HG02610 (cell line): ENCODE data around the gene MPST.

Experiments used
- ATAC-seq: cut with Tn5 transposase; IDR thresholded peaks from one replicate; pipeline ENCODE4 v1.9.1; 2021; ENCODE audit warnings: mild to moderate bottlenecking, moderate library complexity; ENCODE audit not compliant: unreplicated experiment

The MPST gene

GRCh38 chr22:37021710-37022482, 2.4 kb downstream of the MPST start:
- no peak for ATAC-seq

GRCh38 chr22:37022483-37023337, 3.2 kb downstream of the MPST start:
- ATAC-seq, result no peak

DNA sequence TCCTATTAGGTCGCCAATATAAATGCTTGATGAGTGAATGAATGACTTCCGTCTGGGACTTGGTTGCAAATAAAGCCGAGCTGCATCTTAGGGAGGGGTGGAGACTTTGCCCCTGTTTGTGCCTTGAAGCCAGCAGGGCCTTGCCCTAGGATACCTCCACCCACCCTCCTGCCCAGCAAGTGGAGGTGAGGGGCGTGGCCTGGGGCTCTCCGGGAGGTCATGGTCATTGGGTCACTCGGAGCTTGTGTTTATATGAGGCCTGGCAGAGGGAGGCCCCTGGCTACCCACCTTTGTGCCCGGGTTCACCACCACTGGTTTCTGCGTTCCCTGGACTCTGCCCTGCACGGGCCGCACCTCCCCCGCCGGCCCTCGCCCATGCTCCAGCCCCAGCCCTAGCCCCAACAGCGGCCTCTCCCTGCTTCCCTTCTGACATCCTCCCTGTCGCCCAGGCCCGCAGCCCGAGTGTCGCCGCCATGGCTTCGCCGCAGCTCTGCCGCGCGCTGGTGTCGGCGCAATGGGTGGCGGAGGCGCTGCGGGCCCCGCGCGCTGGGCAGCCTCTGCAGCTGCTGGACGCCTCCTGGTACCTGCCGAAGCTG, 4.3 kb downstream of the MPST start:
- ATAC-seq, result no peak

GRCh38 chr22:37024339-37025157, 5.0 kb downstream of the MPST start:
- no peak for ATAC-seq

GRCh38 chr22:37025500-37026070, 6.0 kb downstream of the MPST start:
- no peak for ATAC-seq

DNA sequence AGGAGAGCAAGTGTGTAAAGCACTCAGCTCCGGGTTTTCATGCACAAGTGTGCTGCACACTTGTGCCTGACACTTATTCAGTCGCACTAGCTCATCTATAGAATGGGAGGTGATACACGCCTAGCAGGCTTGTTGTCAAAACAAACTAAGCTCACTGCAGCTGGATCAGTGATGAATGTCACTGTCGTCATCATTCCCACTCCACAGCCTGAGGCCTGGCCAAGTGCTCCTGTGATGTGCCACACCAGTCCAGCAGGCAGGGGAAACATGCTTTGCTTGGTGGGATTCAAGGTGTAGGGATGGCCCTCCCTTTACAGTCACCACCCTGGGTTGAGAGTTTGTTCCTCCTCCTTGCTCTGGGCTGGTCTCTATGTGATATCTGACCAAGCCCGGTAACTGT, 6.8 kb downstream of the MPST start:
- ATAC-seq, result no peak

GRCh38 chr22:37027556-37027955, 8.0 kb downstream of the MPST start:
- ATAC-seq, result no peak

GRCh38 chr22:37028692-37029674, 9.4 kb downstream of the MPST start:
- no peak for ATAC-seq

GRCh38 chr22:37030560-37031281, 11.2 kb downstream of the MPST start:
- no peak for ATAC-seq

DNA sequence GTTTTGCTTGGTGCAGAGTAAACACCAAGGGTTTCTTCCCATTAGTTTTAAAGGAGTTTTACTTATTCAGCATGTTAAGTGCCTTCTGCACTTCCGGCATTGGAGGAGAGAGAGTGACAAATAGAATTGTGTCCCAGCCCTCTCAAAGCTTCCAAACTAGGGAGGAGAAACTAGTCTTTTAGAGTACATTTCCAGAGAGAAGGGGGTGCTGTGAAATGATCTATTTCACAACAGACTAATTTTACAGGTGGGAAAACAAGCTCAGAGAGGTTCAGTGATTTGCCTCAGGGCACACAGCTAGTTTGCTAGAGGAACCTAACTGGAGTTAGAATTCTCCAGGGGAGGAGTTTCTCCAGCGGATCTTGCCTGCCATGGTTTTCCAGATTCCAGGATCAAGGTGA, 12.6 kb downstream of the MPST start:
- ATAC-seq, result no peak

GRCh38 chr22:37032535-37033460, 13.3 kb downstream of the MPST start:
- ATAC-seq, result no peak

DNA sequence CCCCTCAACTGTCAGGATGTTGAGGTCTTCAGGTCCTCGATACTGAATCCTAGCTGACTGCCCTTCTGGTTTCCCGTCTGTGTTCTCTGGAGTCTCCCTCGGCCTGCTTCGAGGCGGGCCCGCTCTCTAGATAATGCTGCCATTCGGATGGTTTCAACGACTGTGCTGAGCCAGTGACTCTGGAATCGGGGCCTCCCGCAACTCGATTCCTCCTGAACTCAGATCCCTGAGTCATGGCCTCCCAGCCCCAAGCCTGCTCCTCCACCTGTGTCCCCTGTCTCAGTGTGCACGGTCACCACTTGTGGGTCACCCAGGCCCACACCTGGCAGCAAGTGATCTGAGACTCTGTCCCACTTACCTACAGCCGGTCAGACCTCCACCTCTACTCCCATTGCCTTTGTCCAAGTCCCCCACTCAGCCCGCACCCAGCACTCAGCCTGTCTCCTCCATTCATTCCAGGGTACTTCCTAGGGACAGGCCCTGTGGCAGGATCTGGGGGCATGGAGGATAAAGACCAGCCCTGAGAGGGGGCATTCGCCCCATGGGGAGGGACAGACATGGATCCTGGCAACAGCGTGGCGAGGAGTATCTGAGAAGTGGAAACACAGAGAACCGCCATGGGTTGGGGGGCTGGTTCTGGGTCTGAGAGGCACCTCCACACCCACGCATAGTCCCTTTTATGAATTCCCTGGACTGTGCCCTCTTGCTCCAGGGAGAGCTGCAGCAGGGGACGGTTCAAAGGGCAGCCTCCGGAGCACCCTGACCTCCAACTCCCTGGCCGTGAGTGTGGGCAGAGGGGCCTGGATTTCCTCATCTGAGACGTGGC, 14.3 kb downstream of the MPST start:
- no peak for ATAC-seq

GRCh38 chr22:37036655-37037377, 17.3 kb downstream of the MPST start:
- ATAC-seq, result no peak

- ATAC-seq, result no peak
These were observed 18.1 kb downstream of the MPST start for GRCh38 chr22:37037669-37038068.

DNA sequence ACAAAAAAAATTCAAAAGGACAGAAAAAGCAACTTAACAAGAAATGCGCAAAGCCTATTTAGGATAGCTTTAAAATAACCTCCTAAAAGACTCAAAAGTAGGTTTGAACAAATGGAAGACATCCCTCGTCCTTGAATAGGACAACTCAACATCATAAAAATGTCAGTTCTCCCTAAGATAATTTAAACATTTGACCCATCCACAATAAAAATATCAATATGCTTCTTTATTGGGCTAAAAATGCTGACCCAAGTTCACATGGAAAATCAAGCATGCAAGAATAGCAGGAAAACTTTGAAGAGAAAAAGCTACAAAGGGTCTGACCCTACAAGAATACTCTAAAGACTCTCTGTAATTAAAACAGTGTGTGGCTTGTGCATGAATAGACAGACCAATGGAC, 19.9 kb downstream of the MPST start:
- no peak for ATAC-seq

DNA sequence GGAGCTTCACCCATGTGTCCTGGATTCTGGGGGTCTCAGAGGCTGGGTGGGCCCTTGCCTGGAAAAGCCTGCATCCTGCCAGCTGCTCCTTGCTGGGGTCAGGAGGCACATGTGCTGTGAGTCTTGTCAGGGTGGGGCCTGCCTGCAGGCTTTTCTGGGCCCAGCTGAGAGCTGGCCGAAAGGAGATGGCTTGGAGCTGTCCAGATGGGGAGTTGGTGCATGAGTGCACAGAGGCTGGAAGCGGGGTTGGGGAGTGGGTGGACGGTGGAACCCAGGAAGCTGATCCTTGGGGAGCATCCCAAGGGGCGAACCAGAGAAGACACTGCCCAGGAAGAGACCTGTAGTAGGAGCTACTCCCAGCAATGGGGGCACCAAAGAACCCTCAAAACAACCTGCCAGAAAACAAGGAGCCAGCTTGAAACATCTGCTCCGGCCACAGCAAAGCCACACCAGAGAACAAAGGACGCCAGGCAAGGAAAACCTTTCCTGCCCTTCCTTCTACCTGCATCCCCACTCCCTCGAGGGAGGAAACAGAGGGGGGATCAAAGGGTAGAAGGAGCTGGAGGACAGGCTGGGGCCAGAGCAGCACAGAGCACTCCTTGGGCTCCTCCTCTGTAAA, 23.8 kb downstream of the MPST start:
- ATAC-seq, result no peak
